ENCODE results near the gene CD160.

CD160 gene

GRCh38 chr1:145785547-145785946 is 66.2 kb downstream of the CD160 start:
- DNase-seq (ENCODE audit: low spot score): no peak
- ChIA-PET POLR2A (ENCODE audit: low non-redundant PET) (no interaction called here), CTCF (interaction anchor here (0.6 to 1.8 kb wide), 3 partner anchors 10 to 189 kb away, joined by 4 to 5 read pairs (median 5); no protein-coding TSS in a partner anchor)
- no peak overlapping the region for H3K27ac ChIP-seq
- TF ChIP-seq CTCF (conservative IDR thresholded peaks at IDR 0.05; ENCODE audit: low read depth): no peak

GRCh38 chr1:145786271-145786670 is 67.0 kb downstream of the CD160 start:
- TF ChIP-seq CTCF (conservative IDR thresholded peaks at IDR 0.05; ENCODE audit: low read depth): no peak
- no peak overlapping the region for H3K27ac ChIP-seq
- no peak for DNase-seq (ENCODE audit: low spot score)
- CTCF ChIA-PET: interaction anchor here (1.8 kb wide), 1 partner anchor 9 kb away, joined by 5 read pairs; no protein-coding TSS in a partner anchor
- POLR2A ChIA-PET (ENCODE audit: low non-redundant PET): no interaction called here

- CTCF ChIA-PET: interaction anchor here (0.7 kb wide), 1 partner anchor 54 kb away, joined by 3 read pairs; no protein-coding TSS in a partner anchor
- H3K27ac ChIP-seq: no peak overlapping the region
- no peak for DNase-seq (ENCODE audit: low spot score)
- POLR2A ChIA-PET (ENCODE audit: low non-redundant PET): no interaction called here
- TF ChIP-seq CTCF (conservative IDR thresholded peaks at IDR 0.05; ENCODE audit: low read depth): no peak
Observed at GRCh38 chr1:145788580-145788979, 69.3 kb downstream of the CD160 start.
